ENCODE measurements around the gene C5orf46.
A peak's percentile ranks its signal among the peaks of the same experiment; 100 is the strongest.
"Not testable (repeated sequence)": the region's sequence is repeated elsewhere in the genome, so short reads cannot be mapped to it uniquely, and the experiment has no call there.

C5orf46 gene

GRCh38 chr5:147906326-147907095 lies at the start of gene C5orf46:
Gene C5orf46, minus strand, starts transcription at chr5:147906538. Its CDS starts 37 bp downstream, at chr5:147906501.
- TF ChIP-seq ZNF565 (CRISPR knock-in tag; conservative IDR thresholded peaks at IDR 0.05; ENCODE audit: low read depth) (no peak), ZNF8 (CRISPR knock-in tag; IDR thresholded peaks at IDR 0.05) (no peak), SNAI2 (CRISPR knock-in tag; IDR thresholded peaks at IDR 0.05) (no peak; the same call in 1 of the 2 replicates), ISL1 (CRISPR knock-in tag; IDR thresholded peaks at IDR 0.05) (peak; percentile 69), CREB5 (CRISPR knock-in tag; IDR thresholded peaks at IDR 0.05; ENCODE audit: low read depth) (peak; percentile 80)
- ATAC-seq: peak; percentile 68

GRCh38 chr5:147954971-147955370 lies 48.6 kb upstream of the C5orf46 start:
- TF ChIP-seq PPARA (CRISPR knock-in tag; IDR thresholded peaks at IDR 0.05; ENCODE audit: borderline replicate concordance) (no peak), ZC3H10 (CRISPR knock-in tag; IDR thresholded peaks at IDR 0.05) (no peak), CSDC2 (CRISPR knock-in tag; IDR thresholded peaks at IDR 0.05) (no peak), ISL1 (CRISPR knock-in tag; IDR thresholded peaks at IDR 0.05) (no peak), ZFP30 (CRISPR knock-in tag; IDR thresholded peaks at IDR 0.05) (no peak), ZNF8 (CRISPR knock-in tag; IDR thresholded peaks at IDR 0.05) (no peak)
- no peak for ATAC-seq

GRCh38 chr5:147949711-147950573 lies 43.6 kb upstream of the C5orf46 start:
- peak; percentile 88 for ATAC-seq
- no peak for TF ChIP-seq ZNF565 (CRISPR knock-in tag; conservative IDR thresholded peaks at IDR 0.05; ENCODE audit: low read depth)
- no peak for TF ChIP-seq BACH2 (CRISPR knock-in tag; IDR thresholded peaks at IDR 0.05; ENCODE audit: borderline replicate concordance)
- no peak for TF ChIP-seq ARNTL (CRISPR knock-in tag; IDR thresholded peaks at IDR 0.05; ENCODE audit: borderline replicate concordance, low read depth)
- TF ChIP-seq SNAI2 (CRISPR knock-in tag; IDR thresholded peaks at IDR 0.05): no peak
- no peak for TF ChIP-seq POU6F1 (CRISPR knock-in tag; IDR thresholded peaks at IDR 0.05; ENCODE audit: borderline replicate concordance, low read depth)
- TF ChIP-seq OSR1 (CRISPR knock-in tag; IDR thresholded peaks at IDR 0.05): no peak
- no peak for TF ChIP-seq TSHZ2 (CRISPR knock-in tag; IDR thresholded peaks at IDR 0.05)
- TF ChIP-seq ZC3H10 (CRISPR knock-in tag; IDR thresholded peaks at IDR 0.05): no peak
- no peak for TF ChIP-seq ESRRG (CRISPR knock-in tag; IDR thresholded peaks at IDR 0.05)

GRCh38 chr5:147946658-147947274 lies 40.4 kb upstream of the C5orf46 start:
- ATAC-seq: not testable (repeated sequence)

- TF ChIP-seq CSDC2 (CRISPR knock-in tag; IDR thresholded peaks at IDR 0.05): no peak
- no peak for TF ChIP-seq TSHZ2 (CRISPR knock-in tag; IDR thresholded peaks at IDR 0.05)
- no peak for TF ChIP-seq PPARA (CRISPR knock-in tag; IDR thresholded peaks at IDR 0.05; ENCODE audit: borderline replicate concordance)
Measured at GRCh38 chr5:147939431-147940114, 33.2 kb upstream of the C5orf46 start.

More at GRCh38 chr5:147939431-147940114, 33.2 kb upstream of the C5orf46 start:
- ATAC-seq: no peak

All from SK-N-SH treated with all-trans-retinoic acid at 6 μM for 48 hours (cell line).